ENCODE measurements around the gene PLK2.
A peak's percentile ranks its signal among the peaks of the same experiment; 100 is the strongest.

The PLK2 gene

GRCh38 chr5:58462623-58463230 lies 2.8 kb upstream of the PLK2 start:
- no peak overlapping the region for H3K27ac ChIP-seq

GRCh38 chr5:58462154-58462553 lies 2.3 kb upstream of the PLK2 start:
- H3K9me3 ChIP-seq: no peaks in the 10 kb centered on the region
- H3K4me3 ChIP-seq (ENCODE audit: low read depth in 1 of 2, low read length in 1 of 2): no peak overlapping the region
- peaks cover 27% of the 10 kb centered on the region for H3K27me3 ChIP-seq
- TF ChIP-seq CTCF (IDR thresholded peaks at IDR 0.05): no peak
- no peak overlapping the region for H3K27ac ChIP-seq
- H3K4me1 ChIP-seq (ENCODE audit: control insufficient read depth in 1 of 2, insufficient read depth in 1 of 2, low read depth in 1 of 2, low read length in 1 of 2): peaks cover 10 to 16% of the 10 kb centered on the region in 2 experiments
- H3K36me3 ChIP-seq: no peaks in the 10 kb centered on the region

More at GRCh38 chr5:58462623-58463230, 2.8 kb upstream of the PLK2 start:
- peak; percentile 53 for TF ChIP-seq CTCF (IDR thresholded peaks at IDR 0.05)
- H3K4me3 ChIP-seq (ENCODE audit: low read depth in 1 of 2, low read length in 1 of 2): no peak overlapping the region
- no peaks in the 10 kb centered on the region for H3K9me3 ChIP-seq
- no peaks in the 10 kb centered on the region for H3K36me3 ChIP-seq
- peaks cover 22% of the 10 kb centered on the region for H3K27me3 ChIP-seq
- H3K4me1 ChIP-seq (ENCODE audit: control insufficient read depth in 1 of 2, insufficient read depth in 1 of 2, low read depth in 1 of 2, low read length in 1 of 2): peaks cover 10 to 16% of the 10 kb centered on the region in 2 experiments

GRCh38 chr5:58460732-58461286 lies 923 bp upstream of the PLK2 start:
- Histone ChIP-seq H3K27ac (peak overlapping the region; percentile 89), H3K4me1 (ENCODE audit: control insufficient read depth in 1 of 2, insufficient read depth in 1 of 2, low read depth in 1 of 2, low read length in 1 of 2) (peaks cover 10 to 16% of the 10 kb centered on the region in 2 experiments), H3K4me3 (ENCODE audit: low read depth in 1 of 2, low read length in 1 of 2) (peak overlapping the region; percentile 79 to 98), H3K27me3 (peaks cover 38% of the 10 kb centered on the region), H3K36me3 (no peaks in the 10 kb centered on the region), H3K9me3 (no peaks in the 10 kb centered on the region)
- peak; percentile 75 for TF ChIP-seq CTCF (IDR thresholded peaks at IDR 0.05)

- Histone ChIP-seq H3K4me3 (ENCODE audit: low read depth in 1 of 2, low read length in 1 of 2) (peak overlapping the region; percentile 79 to 98), H3K27me3 (peaks cover 38% of the 10 kb centered on the region)
- TF ChIP-seq CTCF (IDR thresholded peaks at IDR 0.05): no peak
Measured at GRCh38 chr5:58459146-58460001, 512 bp downstream of the PLK2 start.

GRCh38 chr5:58458743-58459145 lies 1.1 kb downstream of the PLK2 start:
- H3K27ac ChIP-seq: no peak overlapping the region
- no peaks in the 10 kb centered on the region for H3K36me3 ChIP-seq
- H3K4me3 ChIP-seq (ENCODE audit: low read depth in 1 of 2, low read length in 1 of 2): peak overlapping the region; percentile 79 to 98

More at GRCh38 chr5:58459146-58460001, 512 bp downstream of the PLK2 start:
- no peaks in the 10 kb centered on the region for H3K9me3 ChIP-seq
- peak overlapping the region; percentile 89 for H3K27ac ChIP-seq
- H3K36me3 ChIP-seq: no peaks in the 10 kb centered on the region
- peaks cover 10 to 16% of the 10 kb centered on the region in 2 experiments for H3K4me1 ChIP-seq (ENCODE audit: control insufficient read depth in 1 of 2, insufficient read depth in 1 of 2, low read depth in 1 of 2, low read length in 1 of 2)

More at GRCh38 chr5:58458743-58459145, 1.1 kb downstream of the PLK2 start:
- Histone ChIP-seq H3K27me3 (peaks cover 38% of the 10 kb centered on the region), H3K9me3 (no peaks in the 10 kb centered on the region), H3K4me1 (ENCODE audit: control insufficient read depth in 1 of 2, insufficient read depth in 1 of 2, low read depth in 1 of 2, low read length in 1 of 2) (peaks cover 10 to 16% of the 10 kb centered on the region in 2 experiments)
- no peak for TF ChIP-seq CTCF (IDR thresholded peaks at IDR 0.05)
